GM06990 (cell line): ENCODE data around the gene CDC42BPG.

Experiments used
- DNase-seq: peaks from one replicate; pipeline ENCODE4 v3.0.0-alpha.2; 2011; ENCODE audit not compliant: insufficient read length; ENCODE audit errors: extremely low read depth
- H3K27me3 ChIP-seq: replicated peaks from 2 replicates; pipeline ENCODE4 v1.6.0; 2011; ENCODE audit warnings: low read length; ENCODE audit not compliant: control insufficient read depth, insufficient read depth
- H3K36me3 ChIP-seq: 2 replicates; pipeline ENCODE4 v1.5.1; 2011; ENCODE audit warnings: low read length; ENCODE audit not compliant: control insufficient read depth, insufficient read depth
- H3K4me3 ChIP-seq: replicated peaks from 2 replicates; pipeline ENCODE4 v1.5.1; 2011; ENCODE audit warnings: low read depth, mild to moderate bottlenecking, control low read depth, low read length
- CTCF ChIP-seq: IDR thresholded peaks from 2 replicates; pipeline ENCODE4 v1.5.1; 2011; ENCODE audit warnings: low read length, control low read depth, mild to moderate bottlenecking, inconsistent platforms; ENCODE audit not compliant: insufficient read depth, poor library complexity, severe bottlenecking

CDC42BPG gene

GRCh38 chr11:64887757-64888405, 43.4 kb upstream of the CDC42BPG start:
- TF ChIP-seq CTCF = peak; percentile 94
- H3K4me3 ChIP-seq = peak overlapping the region; percentile 40
- peak; percentile 82 for DNase-seq
- H3K27me3 ChIP-seq = no peaks in the 10 kb centered on the region
- no peaks in the 10 kb centered on the region for H3K36me3 ChIP-seq

- no peak for TF ChIP-seq CTCF
- no peaks in the 10 kb centered on the region for H3K27me3 ChIP-seq
- DNase-seq = no peak
- H3K4me3 ChIP-seq = no peak overlapping the region
- no peaks in the 10 kb centered on the region for H3K36me3 ChIP-seq
These were observed 42.8 kb upstream of the CDC42BPG start for GRCh38 chr11:64887234-64887756.

GRCh38 chr11:64885367-64886286, 41.2 kb upstream of the CDC42BPG start:
- DNase-seq = no peak
- no peaks in the 10 kb centered on the region for H3K27me3 ChIP-seq
- no peaks in the 10 kb centered on the region for H3K36me3 ChIP-seq
- H3K4me3 ChIP-seq = no peak overlapping the region
- no peak for TF ChIP-seq CTCF

- TF ChIP-seq CTCF = no peak
These were observed 39.6 kb upstream of the CDC42BPG start for GRCh38 chr11:64884019-64884418.

GRCh38 chr11:64883575-64883974, 39.1 kb upstream of the CDC42BPG start:
- Histone ChIP-seq H3K27me3 (no peaks in the 10 kb centered on the region), H3K36me3 (no peaks in the 10 kb centered on the region), H3K4me3 (no peak overlapping the region)
- TF ChIP-seq CTCF = no peak
- DNase-seq = no peak

More at GRCh38 chr11:64884019-64884418, 39.6 kb upstream of the CDC42BPG start:
- Histone ChIP-seq H3K4me3 (no peak overlapping the region), H3K27me3 (no peaks in the 10 kb centered on the region), H3K36me3 (no peaks in the 10 kb centered on the region)
- DNase-seq = no peak
